ENCODE data around the gene C16orf96. TPM values are rescaled to one million over a fixed set of nuclear protein-coding genes. Genes with fewer than 3 reads are reported as not detected.

Gene C16orf96
- total and polyA plus RNA-seq, 10 donors, result 0.06 to 0.33 (median 0.21) TPM

DNA sequence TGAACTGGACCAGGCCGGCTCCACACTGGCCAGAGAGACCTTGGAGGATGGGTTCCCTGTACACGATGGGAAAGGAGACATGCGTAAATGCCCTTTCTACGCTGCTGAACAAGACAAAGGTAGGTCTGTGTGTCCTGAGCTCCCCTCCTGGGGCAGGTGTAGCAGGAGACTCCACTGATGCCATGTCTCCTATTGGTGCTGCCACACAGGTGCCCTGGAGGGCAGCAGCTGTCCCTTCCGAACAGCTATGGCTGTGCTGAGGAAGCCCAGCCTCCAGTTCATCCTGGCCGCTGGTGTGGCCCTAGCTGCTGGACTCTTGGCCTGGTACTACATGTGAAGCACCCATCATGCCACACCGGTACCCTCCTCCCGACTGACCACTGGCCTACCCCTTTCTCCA is 46.7 kb upstream of the C16orf96 start:
- 92 to 98% (median 94%) methylated on average over 6 to 8 of the region's 8 CpGs for WGBS, 5 donors
- intact Hi-C loops (cut with DNase I; ENCODE audit: low total_unique reads), result no loop called here

DNA sequence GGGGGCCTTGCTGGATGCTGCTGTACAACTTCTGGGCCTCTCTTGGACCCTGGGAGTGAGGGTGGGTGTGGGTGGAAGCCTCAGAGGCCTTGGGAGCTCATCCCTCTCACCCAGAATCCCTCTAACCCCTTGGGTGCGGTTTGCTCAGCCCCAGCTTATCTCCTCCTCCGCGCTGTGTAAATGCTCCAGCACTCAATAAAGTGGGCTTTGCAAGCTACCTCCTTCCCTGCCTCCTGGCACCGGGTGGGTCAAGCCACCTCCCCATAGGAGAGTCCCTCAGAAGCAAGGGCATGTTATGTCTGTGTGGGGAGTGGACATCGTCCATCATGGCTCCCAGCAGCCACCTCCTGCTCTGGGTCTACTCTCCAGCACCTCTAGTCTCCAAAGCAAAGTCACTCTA is 46.0 kb upstream of the C16orf96 start:
- peaks cover 27 to 69% (median 50%) of the 10 kb centered on the region in 6 donors for H3K4me1 ChIP-seq
- no peaks in the 10 kb centered on the region for H3K9me3 ChIP-seq
- peak overlapping the region in 1 of 8 donors; percentile 2 for H3K27ac ChIP-seq
- intact Hi-C loops (cut with DNase I; ENCODE audit: low total_unique reads), result no loop called here
- H3K4me3 ChIP-seq, result no peak overlapping the region
- DNase-seq, result peak; percentile 51
- H3K27me3 ChIP-seq (replicated peaks in 1 of 7), result no peaks in the 10 kb centered on the region
- TF ChIP-seq, protein P1, sequence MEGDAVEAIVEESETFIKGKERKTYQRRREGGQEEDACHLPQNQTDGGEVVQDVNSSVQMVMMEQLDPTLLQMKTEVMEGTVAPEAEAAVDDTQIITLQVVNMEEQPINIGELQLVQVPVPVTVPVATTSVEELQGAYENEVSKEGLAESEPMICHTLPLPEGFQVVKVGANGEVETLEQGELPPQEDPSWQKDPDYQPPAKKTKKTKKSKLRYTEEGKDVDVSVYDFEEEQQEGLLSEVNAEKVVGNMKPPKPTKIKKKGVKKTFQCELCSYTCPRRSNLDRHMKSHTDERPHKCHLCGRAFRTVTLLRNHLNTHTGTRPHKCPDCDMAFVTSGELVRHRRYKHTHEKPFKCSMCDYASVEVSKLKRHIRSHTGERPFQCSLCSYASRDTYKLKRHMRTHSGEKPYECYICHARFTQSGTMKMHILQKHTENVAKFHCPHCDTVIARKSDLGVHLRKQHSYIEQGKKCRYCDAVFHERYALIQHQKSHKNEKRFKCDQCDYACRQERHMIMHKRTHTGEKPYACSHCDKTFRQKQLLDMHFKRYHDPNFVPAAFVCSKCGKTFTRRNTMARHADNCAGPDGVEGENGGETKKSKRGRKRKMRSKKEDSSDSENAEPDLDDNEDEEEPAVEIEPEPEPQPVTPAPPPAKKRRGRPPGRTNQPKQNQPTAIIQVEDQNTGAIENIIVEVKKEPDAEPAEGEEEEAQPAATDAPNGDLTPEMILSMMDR (IDR thresholded peaks at IDR 0.05 in 8 of 11, conservative IDR thresholded peaks at IDR 0.05 in 3 of 11), result no peak
- no peak for TF ChIP-seq POLR2AphosphoS5 (IDR thresholded peaks at IDR 0.05)
- no peak for TF ChIP-seq POLR2A (IDR thresholded peaks at IDR 0.05)
- 74 to 87% (median 84%) methylated on average over 5 of the region's 5 CpGs for WGBS, 5 donors
- H3K36me3 ChIP-seq, result peaks cover 4 to 91% (median 64%) of the 10 kb centered on the region in 6 donors

More for the DNA sequence above, 46.7 kb upstream of the C16orf96 start:
- no peak overlapping the region for H3K4me3 ChIP-seq
- H3K36me3 ChIP-seq, result peaks cover 4 to 91% (median 64%) of the 10 kb centered on the region in 6 donors
- no peaks in the 10 kb centered on the region for H3K27me3 ChIP-seq (replicated peaks in 1 of 7)
- TF ChIP-seq POLR2AphosphoS5 (IDR thresholded peaks at IDR 0.05), result peak in 2 of 3 donors; percentile 3 to 42
- TF ChIP-seq, protein P1 (IDR thresholded peaks at IDR 0.05 in 8 of 11, conservative IDR thresholded peaks at IDR 0.05 in 3 of 11), result no peak
- H3K27ac ChIP-seq, result peak overlapping the region in 1 of 8 donors; percentile 2
- no peaks in the 10 kb centered on the region for H3K9me3 ChIP-seq
- peaks cover 25 to 69% (median 50%) of the 10 kb centered on the region in 6 donors for H3K4me1 ChIP-seq
- peak; percentile 39 for DNase-seq

DNA sequence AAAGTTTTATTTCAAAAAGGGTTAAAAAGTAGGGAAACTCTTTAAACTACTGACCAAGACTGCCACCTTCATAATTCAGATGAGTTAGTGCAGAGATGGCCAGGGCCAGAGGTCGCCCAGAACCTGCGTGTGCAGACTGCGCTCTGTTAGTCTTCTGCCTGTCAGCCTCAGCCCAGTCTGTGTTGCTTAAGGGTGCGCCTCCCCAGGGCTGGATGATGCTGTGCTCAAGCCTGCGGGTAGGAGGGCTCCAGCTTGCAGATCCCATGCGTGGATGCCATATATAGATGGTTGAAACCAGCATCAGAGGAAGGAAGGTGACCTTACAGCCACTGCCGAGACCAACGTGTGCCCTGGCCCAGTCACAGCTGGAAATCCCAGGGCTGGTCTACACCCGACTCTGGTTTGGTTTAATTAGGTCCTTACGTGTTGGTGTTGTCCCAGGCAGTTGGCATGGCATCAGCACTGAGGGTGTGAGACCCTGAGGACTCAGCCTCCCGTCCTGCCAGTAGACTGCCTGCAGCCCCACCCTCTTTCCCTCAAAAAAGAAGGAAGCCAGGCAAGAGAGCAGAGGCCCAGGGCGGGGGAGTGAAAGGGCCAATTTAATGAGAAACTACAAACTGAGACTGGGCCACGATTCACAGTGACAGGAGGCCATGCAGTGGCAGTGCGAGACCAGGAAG is 45.3 kb upstream of the C16orf96 start:
- intact Hi-C loops (cut with DNase I; ENCODE audit: low total_unique reads), result no loop called here
- no peaks in the 10 kb centered on the region for H3K27me3 ChIP-seq (replicated peaks in 1 of 7)
- H3K36me3 ChIP-seq, result peaks cover 4 to 84% (median 64%) of the 10 kb centered on the region in 6 donors
- 58 to 81% (median 71%) methylated on average over 13 to 14 of the region's 14 CpGs for WGBS, 5 donors
- peak overlapping the region in 3 of 8 donors; percentile 14 to 46 (median 35) for H3K27ac ChIP-seq
- TF ChIP-seq POLR2A (IDR thresholded peaks at IDR 0.05) (no peak), POLR2AphosphoS5 (IDR thresholded peaks at IDR 0.05) (peak in 1 of 3 donors; percentile 6)
- TF ChIP-seq, protein P1 (IDR thresholded peaks at IDR 0.05 in 8 of 11, conservative IDR thresholded peaks at IDR 0.05 in 3 of 11), result no peak
- no peaks in the 10 kb centered on the region for H3K9me3 ChIP-seq
- peaks cover 28 to 69% (median 50%) of the 10 kb centered on the region in 6 donors for H3K4me1 ChIP-seq
- H3K4me3 ChIP-seq, result no peak overlapping the region
- peak; percentile 59 for DNase-seq

DNA sequence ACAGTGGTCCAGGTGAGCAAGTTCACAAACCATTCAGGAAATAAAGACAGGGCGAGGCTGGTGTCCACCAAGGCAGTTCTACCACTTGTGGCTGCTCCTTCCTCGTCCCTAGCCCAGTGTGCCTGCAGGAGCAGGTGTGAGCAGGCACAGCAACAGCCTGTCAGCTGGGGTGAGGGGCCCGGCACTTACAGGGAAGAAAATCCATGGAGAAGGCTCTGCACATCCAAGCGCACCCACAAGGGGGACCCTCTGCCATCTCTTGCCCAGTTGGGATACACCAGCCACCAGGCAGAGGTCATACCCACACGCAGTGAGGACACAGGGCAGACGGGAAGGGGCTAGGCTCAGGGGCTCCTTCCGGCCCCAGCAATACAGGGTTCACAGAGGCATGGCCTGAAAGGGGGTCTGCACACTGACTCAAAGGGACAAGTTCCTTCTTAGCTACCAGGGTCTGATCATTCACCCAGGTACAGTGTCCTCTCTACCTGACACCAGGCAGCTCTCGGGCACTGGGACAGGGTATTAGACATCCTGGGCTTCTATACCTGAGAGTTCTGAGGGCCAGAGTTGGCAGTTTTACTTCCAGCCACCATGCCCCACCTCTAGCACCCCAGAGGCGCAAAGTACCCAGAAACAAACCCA is 44.6 kb upstream of the C16orf96 start:
- WGBS, 5 donors, result 69 to 80% (median 71%) methylated on average over 5 to 9 of the region's 9 CpGs
- Histone ChIP-seq H3K27ac (peak overlapping the region in 3 of 8 donors; percentile 14 to 46 (median 35)), H3K4me1 (peaks cover 29 to 69% (median 50%) of the 10 kb centered on the region in 6 donors), H3K36me3 (peaks cover 4 to 77% (median 62%) of the 10 kb centered on the region in 6 donors), H3K9me3 (no peaks in the 10 kb centered on the region), H3K27me3 (replicated peaks in 1 of 7) (no peaks in the 10 kb centered on the region), H3K4me3 (no peak overlapping the region)
- TF ChIP-seq, protein P1 (IDR thresholded peaks at IDR 0.05 in 8 of 11, conservative IDR thresholded peaks at IDR 0.05 in 3 of 11), result peak in 6 of 11 experiments; percentile 6 to 39 (median 14)
- TF ChIP-seq POLR2AphosphoS5 (IDR thresholded peaks at IDR 0.05), result peak in 1 of 3 donors; percentile 27
- TF ChIP-seq POLR2A (IDR thresholded peaks at IDR 0.05), result no peak
- DNase-seq, result peak; percentile 73
- intact Hi-C loops (cut with DNase I; ENCODE audit: low total_unique reads), result no loop called here

All from spleen (tissue), 11 donors.